Right lobe of liver (tissue), 4 donors: Measurements from ENCODE around the gene SPEF2.

Experiments
- CTCF ChIP-seq, 4 donors: fragments of 200-600 bp in 3 of 4; fragments of 450-650 bp in 1 of 4; IDR thresholded peaks; one replicate each; pipeline versions ENCODE4 v1.5.1 to v1.8.0; 2016 to 2022; ENCODE audit warnings: antibody characterized with exemption in 4 of 4, mild to moderate bottlenecking in 2 of 4
- POLR2A ChIP-seq: fragments of 450-650 bp; IDR thresholded peaks from one replicate; pipeline ENCODE4 v1.6.1; 2017; ENCODE audit warnings: antibody characterized with exemption, mild to moderate bottlenecking
- donor health status: DM: no; HTN: no; CAD: no.
- donor health status: DM: no; HTN: no; CAD: no.
- donor health status: DM: no; HTN: yes; CAD: no.

GRCh38 chr5:35668794-35669193 lies 51.1 kb downstream of the SPEF2 start:
- no peak for TF ChIP-seq CTCF (IDR thresholded peaks at IDR 0.05)
- TF ChIP-seq POLR2A, result no peak
